HepG2 (cell line): Measurements from ENCODE around the gene RIPPLY1. TPM values are rescaled to one million over a fixed set of nuclear protein-coding genes. Genes with fewer than 3 reads are reported as not detected.

Experiments
- EZH2 ChIP-seq: conservative IDR thresholded peaks from 2 replicates; pipeline ENCODE4 v1.6.1; 2012; ENCODE audit warnings: mild to moderate bottlenecking, low read depth, low read length, moderate library complexity
- HNF1A ChIP-seq, 2 experiments: sonication (generic) in 1 of 2; formaldehyde crosslinking in 1 of 2; IDR thresholded peaks; 2 replicates each; pipeline versions ENCODE4 v1.4.0 to v1.6.1; 2016 to 2020; ENCODE audit warnings: borderline replicate concordance in 1 of 2, low read depth in 1 of 2, mild to moderate bottlenecking in 1 of 2, missing genetic modification reagents in 1 of 2
- HNF4A ChIP-seq: sonication (generic); formaldehyde crosslinking; IDR thresholded peaks from 2 replicates; pipeline ENCODE4 v1.4.0; 2020; ENCODE audit warnings: missing genetic modification reagents
- ISL2 ChIP-seq: sonication (generic); formaldehyde crosslinking; IDR thresholded peaks from 2 replicates; pipeline ENCODE4 v1.5.0; 2020; ENCODE audit warnings: missing genetic modification reagents
- NCOA2 ChIP-seq: sonication (generic); formaldehyde crosslinking; IDR thresholded peaks from 2 replicates; pipeline ENCODE4 v1.8.0; 2022; ENCODE audit warnings: inconsistent platforms
- NR2C2 ChIP-seq: sonication (generic); formaldehyde crosslinking; IDR thresholded peaks from 2 replicates; pipeline ENCODE4 v1.4.0; 2020; ENCODE audit warnings: missing genetic modification reagents, mild to moderate bottlenecking, moderate library complexity, borderline replicate concordance
- NR2F6 ChIP-seq, 2 experiments: IDR thresholded peaks; 2 replicates each; pipeline ENCODE4 v1.6.1; 2016; ENCODE audit warnings: antibody characterized with exemption in 1 of 2, mild to moderate bottlenecking in 1 of 2
- SOX13 ChIP-seq, 3 experiments: fragments of 450-650 bp in 1 of 3; sonication (generic) in 1 of 3; formaldehyde crosslinking in 1 of 3; IDR thresholded peaks in 2 of 3; conservative IDR thresholded peaks in 1 of 3; 2 replicates each; pipeline versions ENCODE4 v1.5.0 to v1.6.1; 2016 to 2020; ENCODE audit warnings: antibody characterized with exemption in 1 of 3, mild to moderate bottlenecking in 1 of 3, missing compliant biosample characterization in 1 of 3, missing genetic modification reagents in 1 of 3, moderate library complexity in 1 of 3
- ZNF317 ChIP-seq: sonication (generic); formaldehyde crosslinking; IDR thresholded peaks from 2 replicates; pipeline ENCODE4 v1.5.0; 2020; ENCODE audit warnings: mild to moderate bottlenecking, missing genetic modification reagents
- ZNF501 ChIP-seq: sonication (generic); formaldehyde crosslinking; IDR thresholded peaks from 2 replicates; pipeline ENCODE4 v1.5.1; 2020; ENCODE audit warnings: mild to moderate bottlenecking, moderate library complexity, missing genetic modification reagents
- polyA plus RNA-seq, 8 experiments: library from polyadenylated mRNA; depleted of rRNA in 3 of 8; stranded (reverse) in 7 of 8; unstranded in 1 of 8; fragments of >200 nt; fragmentation: Illumina TruSeq in 4 of 8; extraction: Trizol in 4 of 8; gene quantifications; 2 replicates each; pipeline versions ENCODE4 v1.2.1 to v1.2.3, GENCODE V29; 2011 to 2016; ENCODE audit warnings: low read depth in 4 of 8, missing spikeins in 1 of 8, mixed read lengths in 1 of 8; ENCODE audit not compliant: insufficient read depth in 1 of 8
- total RNA-seq, 5 experiments: library from RNA; depleted of rRNA; stranded (reverse); fragments of >200 nt; fragmentation: Illumina TruSeq; extraction: Trizol; gene quantifications; 2 replicates each; pipeline ENCODE4 v1.2.3, GENCODE V29; 2016; ENCODE audit warnings: low read depth in 1 of 5
- TF ChIP-seq, protein P1 (sequence below): sonication (generic); formaldehyde crosslinking; IDR thresholded peaks from 2 replicates; pipeline ENCODE4 v1.4.0; 2020; ENCODE audit warnings: mild to moderate bottlenecking, missing genetic modification reagents
- TF ChIP-seq, protein P2 (sequence below): sonication (generic); formaldehyde crosslinking; IDR thresholded peaks from 2 replicates; pipeline ENCODE4 v1.4.0; 2020; ENCODE audit warnings: missing genetic modification reagents, mild to moderate bottlenecking, borderline replicate concordance

RIPPLY1 gene
- total and polyA plus RNA-seq, 2 of the 13 experiments (the other 11 are each of a cell fraction or from before 2014, with no cell fraction given), result 0.41 to 0.49 TPM

- TF ChIP-seq HNF1A (IDR thresholded peaks at IDR 0.05; ENCODE audit: low read depth) (0 out of 2 replicates have a peak, but pooled peaks have one; percentile 49), HNF1A (CRISPR knock-in tag; IDR thresholded peaks at IDR 0.05; ENCODE audit: borderline replicate concordance) (peak; percentile 19; the same call in 1 of the 2 replicates), EZH2 (no peak), ZNF501 (CRISPR knock-in tag) (no peak), NR2C2 (peak; percentile 40; the same call in 1 of the 2 replicates), NCOA2 (CRISPR knock-in tag) (no peak), ISL2 (CRISPR knock-in tag) (0 out of 2 replicates have a peak, but pooled peaks have one; percentile 18), HNF4A (CRISPR knock-in tag) (0 out of 2 replicates have a peak, but pooled peaks have one; percentile 6), NR2F6 (IDR thresholded peaks at IDR 0.05) (peak; percentile 42), NR2F6 (CRISPR knock-in tag; IDR thresholded peaks at IDR 0.05) (peak; percentile 16; the same call in 1 of the 2 replicates), ZNF317 (CRISPR knock-in tag) (no peak), SOX13 (IDR thresholded peaks at IDR 0.05) (no peak), SOX13 (CRISPR knock-in tag; conservative IDR thresholded peaks at IDR 0.05 in 1 of 2, IDR thresholded peaks at IDR 0.05 in 1 of 2) (peak in 1 of 2 experiments; percentile 37; a peak in 2 of 4 replicates)
- TF ChIP-seq, protein P1, sequence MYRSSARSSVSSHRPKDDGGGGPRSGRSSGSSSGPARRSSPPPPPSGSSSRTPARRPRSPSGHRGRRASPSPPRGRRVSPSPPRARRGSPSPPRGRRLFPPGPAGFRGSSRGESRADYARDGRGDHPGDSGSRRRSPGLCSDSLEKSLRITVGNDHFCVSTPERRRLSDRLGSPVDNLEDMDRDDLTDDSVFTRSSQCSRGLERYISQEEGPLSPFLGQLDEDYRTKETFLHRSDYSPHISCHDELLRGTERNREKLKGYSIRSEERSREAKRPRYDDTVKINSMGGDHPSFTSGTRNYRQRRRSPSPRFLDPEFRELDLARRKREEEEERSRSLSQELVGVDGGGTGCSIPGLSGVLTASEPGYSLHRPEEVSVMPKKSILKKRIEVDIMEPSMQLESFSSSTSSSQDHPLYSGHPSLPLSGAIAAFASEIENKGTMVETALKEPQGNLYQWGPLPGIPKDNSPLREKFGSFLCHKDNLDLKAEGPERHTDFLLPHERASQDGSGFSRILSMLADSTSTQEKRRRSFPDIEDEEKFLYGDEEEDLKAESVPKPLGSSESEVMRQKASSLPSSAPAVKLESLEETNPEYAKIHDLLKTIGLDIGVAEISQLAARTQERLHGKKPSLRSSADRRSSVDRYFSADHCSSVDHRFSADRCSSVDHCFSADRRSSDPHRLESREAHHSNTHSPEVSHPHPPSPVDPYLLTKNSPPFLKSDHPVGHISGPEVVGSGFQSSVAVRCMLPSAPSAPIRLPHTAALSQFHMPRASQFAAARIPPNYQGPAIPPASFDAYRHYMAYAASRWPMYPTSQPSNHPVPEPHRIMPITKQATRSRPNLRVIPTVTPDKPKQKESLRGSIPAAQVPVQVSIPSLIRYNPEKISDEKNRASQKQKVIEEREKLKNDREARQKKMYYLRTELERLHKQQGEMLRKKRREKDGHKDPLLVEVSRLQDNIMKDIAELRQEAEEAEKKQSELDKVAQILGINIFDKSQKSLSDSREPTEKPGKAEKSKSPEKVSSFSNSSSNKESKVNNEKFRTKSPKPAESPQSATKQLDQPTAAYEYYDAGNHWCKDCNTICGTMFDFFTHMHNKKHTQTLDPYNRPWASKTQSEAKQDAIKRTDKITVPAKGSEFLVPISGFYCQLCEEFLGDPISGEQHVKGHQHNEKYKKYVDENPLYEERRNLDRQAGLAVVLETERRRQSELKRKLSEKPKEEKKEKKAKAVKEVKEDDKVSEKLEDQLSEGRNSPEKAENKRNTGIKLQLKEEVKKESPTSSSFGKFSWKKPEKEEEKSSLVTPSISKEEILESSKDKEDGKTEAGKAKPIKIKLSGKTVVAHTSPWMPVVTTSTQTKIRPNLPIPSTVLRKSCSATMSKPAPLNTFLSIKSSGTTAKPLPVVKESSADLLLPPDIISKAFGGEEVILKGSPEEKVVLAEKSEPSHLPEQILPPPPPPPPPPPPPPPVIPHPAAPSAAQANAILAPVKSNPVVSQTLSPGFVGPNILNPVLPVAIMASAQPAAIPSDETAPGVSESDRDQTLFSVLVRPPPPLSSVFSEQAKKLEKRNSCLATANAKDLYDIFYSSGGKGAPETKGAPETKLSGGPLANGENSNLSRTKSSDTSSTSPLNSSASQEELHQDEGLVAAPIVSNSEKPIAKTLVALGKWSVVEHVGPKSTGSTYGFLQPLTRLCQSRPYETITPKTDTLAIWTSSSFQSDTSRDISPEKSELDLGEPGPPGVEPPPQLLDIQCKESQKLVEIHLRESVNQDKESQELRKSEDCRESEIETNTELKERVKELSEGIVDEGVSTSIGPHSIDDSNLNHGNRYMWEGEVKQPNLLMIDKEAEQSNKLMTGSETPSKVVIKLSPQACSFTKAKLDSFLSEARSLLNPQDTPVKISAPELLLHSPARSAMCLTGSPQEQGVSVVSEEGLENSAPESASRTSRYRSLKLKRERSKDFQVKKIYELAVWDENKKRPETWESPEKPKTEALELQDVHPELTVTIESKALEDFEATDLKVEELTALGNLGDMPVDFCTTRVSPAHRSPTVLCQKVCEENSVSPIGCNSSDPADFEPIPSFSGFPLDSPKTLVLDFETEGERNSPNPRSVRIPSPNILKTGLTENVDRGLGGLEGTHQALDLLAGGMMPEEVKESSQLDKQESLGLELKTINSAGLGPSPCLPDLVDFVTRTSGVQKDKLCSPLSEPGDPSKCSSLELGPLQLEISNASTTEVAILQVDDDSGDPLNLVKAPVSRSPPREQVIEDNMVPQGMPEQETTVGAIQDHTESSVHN, result no peak
- TF ChIP-seq, protein P2, sequence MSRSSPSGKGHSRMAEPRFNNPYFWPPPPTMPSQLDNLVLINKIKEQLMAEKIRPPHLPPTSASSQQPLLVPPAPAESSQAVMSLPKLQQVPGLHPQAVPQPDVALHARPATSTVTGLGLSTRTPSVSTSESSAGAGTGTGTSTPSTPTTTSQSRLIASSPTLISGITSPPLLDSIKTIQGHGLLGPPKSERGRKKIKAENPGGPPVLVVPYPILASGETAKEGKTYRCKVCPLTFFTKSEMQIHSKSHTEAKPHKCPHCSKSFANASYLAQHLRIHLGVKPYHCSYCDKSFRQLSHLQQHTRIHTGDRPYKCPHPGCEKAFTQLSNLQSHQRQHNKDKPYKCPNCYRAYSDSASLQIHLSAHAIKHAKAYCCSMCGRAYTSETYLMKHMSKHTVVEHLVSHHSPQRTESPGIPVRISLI (CRISPR knock-in tag), result peak; percentile 78; the same call in 1 of the 2 replicates
Observed at GRCh38 chrX:106927700-106928099, 24.6 kb upstream of the RIPPLY1 start (continued).
